CD4-positive, alpha-beta memory T cell (primary cell): Measurements from ENCODE around the gene CACNA2D4. TPM values are rescaled to one million over a fixed set of nuclear protein-coding genes. Genes with fewer than 3 reads are reported as not detected.

Source experiments
- CTCF ChIA-PET: fragments of 350-600 bp; sonication (Branson Sonifier 250); formaldehyde crosslinking; loops from one replicate; lab custom pipeline; 2021; ENCODE audit warnings: inconsistent platforms; ENCODE audit not compliant: partially characterized antibody; lab: Charles Lee
- POLR2A ChIA-PET: fragments of 350-600 bp; sonication (Branson Sonifier 250); formaldehyde crosslinking; loops from one replicate; lab custom pipeline; 2021; ENCODE audit not compliant: partially characterized antibody; lab: Charles Lee
- DNase-seq, 5 donors: peaks; one replicate each; pipeline versions ENCODE4 v3.0.0 to v3.0.0-alpha.2; 2020 to 2022; ENCODE audit warnings: mixed read lengths in 1 of 5
- H3K27ac ChIP-seq: one replicate; pipeline ENCODE4 v1.7.0; 2013; ENCODE audit warnings: low read depth, low read length
- H3K27me3 ChIP-seq: 2 replicates; pipeline ENCODE4 v1.7.0; 2013; ENCODE audit warnings: mild to moderate bottlenecking, low read length, moderate library complexity; ENCODE audit not compliant: insufficient read depth
- H3K36me3 ChIP-seq: 2 replicates; pipeline ENCODE4 v1.7.0; 2013; ENCODE audit warnings: mild to moderate bottlenecking, low read length, moderate library complexity; ENCODE audit not compliant: insufficient read depth
- H3K4me1 ChIP-seq: 2 replicates; pipeline ENCODE4 v1.7.0; 2013; ENCODE audit warnings: mild to moderate bottlenecking, low read length, moderate library complexity; ENCODE audit not compliant: insufficient read depth
- H3K4me3 ChIP-seq, 2 donors: one replicate each; pipeline ENCODE4 v1.7.0; 2013; ENCODE audit warnings: low read length in 2 of 2, mild to moderate bottlenecking in 1 of 2
- H3K9me3 ChIP-seq, 2 donors: one replicate each; pipeline ENCODE4 v1.7.0; 2013; ENCODE audit warnings: low read length in 2 of 2, control low read depth in 1 of 2; ENCODE audit not compliant: control insufficient read depth in 1 of 2
- H3K27ac Mint-ChIP-seq, 7 donors: one replicate each; pipeline ENCODE4 v1.8.0; 2020 to 2021; ENCODE audit warnings: mixed read lengths in 7 of 7, mild to moderate bottlenecking in 6 of 7, inconsistent platforms in 3 of 7, moderate library complexity in 3 of 7
- H3K27me3 Mint-ChIP-seq, 2 donors: one replicate each; pipeline ENCODE4 v1.8.0; 2020 to 2021; ENCODE audit warnings: mixed read lengths in 2 of 2
- H3K36me3 Mint-ChIP-seq, 2 donors: one replicate each; pipeline ENCODE4 v1.8.0; 2020 to 2021; ENCODE audit warnings: mixed read lengths in 2 of 2, inconsistent platforms in 1 of 2, mild to moderate bottlenecking in 1 of 2
- H3K4me1 Mint-ChIP-seq, 4 donors: one replicate each; pipeline ENCODE4 v1.8.0; 2020 to 2021; ENCODE audit warnings: mixed read lengths in 4 of 4, mild to moderate bottlenecking in 1 of 4
- H3K4me3 Mint-ChIP-seq, 8 donors: one replicate each; pipeline ENCODE4 v1.8.0; 2020 to 2021; ENCODE audit warnings: mixed read lengths in 8 of 8, mild to moderate bottlenecking in 7 of 8, moderate library complexity in 6 of 8, inconsistent platforms in 3 of 8
- H3K9me3 Mint-ChIP-seq, 8 donors: one replicate each; pipeline ENCODE4 v1.8.0; 2020 to 2021; ENCODE audit warnings: mixed read lengths in 8 of 8, mild to moderate bottlenecking in 5 of 8, inconsistent platforms in 3 of 8, moderate library complexity in 1 of 8
- intact Hi-C: fragments of 100-400 bp; cut with micrococcal nuclease; formaldehyde crosslinking; loops from one replicate; pipeline ENCODE4 v1.15.1; 2023
- polyA plus RNA-seq, 2 donors: library from polyadenylated mRNA; unstranded; fragments of 300-500 nt; fragmentation: Illumina TruSeq; gene quantifications; one replicate each; pipeline ENCODE4 v1.2.3, GENCODE V29; 2021
- total RNA-seq, 2 experiments: library from RNA; stranded (reverse); gene quantifications; one replicate each; pipeline ENCODE4 v1.2.3, GENCODE V29; 2021

Gene CACNA2D4
- total and polyA plus RNA-seq, 4 experiments from 2014 or later: 12.4 to 19.2 (median 14.6) TPM

GRCh38 chr12:1924996-1925683, 6.7 kb upstream of the CACNA2D4 start:
- no peaks in the 10 kb centered on the region for H3K36me3 Mint-ChIP-seq
- H3K4me1 Mint-ChIP-seq: peaks cover 5 to 15% (median 9%) of the 10 kb centered on the region in 4 donors
- no peak overlapping the region for H3K27ac ChIP-seq
- CTCF ChIA-PET: interaction anchor here (0.9 kb wide), 1 partner anchor 273 kb away, joined by 3 read pairs; no protein-coding TSS in a partner anchor
- H3K9me3 Mint-ChIP-seq: peaks cover 0 to 1% (median 0%) of the 10 kb centered on the region in 8 donors
- H3K27me3 Mint-ChIP-seq: peaks cover 4 to 6% of the 10 kb centered on the region in 2 donors
- H3K36me3 ChIP-seq: no peaks in the 10 kb centered on the region
- intact Hi-C loops: no loop called here
- no peaks in the 10 kb centered on the region for H3K27me3 ChIP-seq
- peak overlapping the region in 1 of 8 donors; percentile 67 for H3K4me3 Mint-ChIP-seq
- POLR2A ChIA-PET: no interaction called here
- peaks cover 6% of the 10 kb centered on the region for H3K4me1 ChIP-seq
- H3K9me3 ChIP-seq: no peaks in the 10 kb centered on the region
- H3K4me3 ChIP-seq: no peak overlapping the region
- DNase-seq: no peak
- peak overlapping the region in 3 of 7 donors; percentile 35 to 80 (median 48) for H3K27ac Mint-ChIP-seq

- ChIA-PET POLR2A (no interaction called here), CTCF (interaction anchor here (1.2 kb wide), 1 partner anchor 17 kb away, joined by 3 read pairs; no protein-coding TSS in a partner anchor)
- intact Hi-C loops: no loop called here
- no peak for DNase-seq
- Histone ChIP-seq H3K27me3 (no peaks in the 10 kb centered on the region), H3K9me3 (no peaks in the 10 kb centered on the region), H3K36me3 (no peaks in the 10 kb centered on the region), H3K4me1 (peaks cover 6% of the 10 kb centered on the region), H3K27ac (no peak overlapping the region), H3K4me3 (no peak overlapping the region)
- Mint-ChIP-seq H3K4me3 (no peak overlapping the region), H3K36me3 (no peaks in the 10 kb centered on the region), H3K27ac (no peak overlapping the region), H3K9me3 (peaks cover 0 to 1% (median 0%) of the 10 kb centered on the region in 8 donors), H3K4me1 (peaks cover 5 to 11% (median 9%) of the 10 kb centered on the region in 4 donors), H3K27me3 (peaks cover 4 to 6% of the 10 kb centered on the region in 2 donors)
These were observed 4.5 kb upstream of the CACNA2D4 start for GRCh38 chr12:1922985-1923384.

GRCh38 chr12:1922075-1922709, 3.7 kb upstream of the CACNA2D4 start:
- no peak overlapping the region for H3K4me3 ChIP-seq
- Mint-ChIP-seq H3K36me3 (no peaks in the 10 kb centered on the region), H3K4me3 (no peak overlapping the region), H3K9me3 (peaks cover 0 to 1% (median 0%) of the 10 kb centered on the region in 8 donors), H3K4me1 (peaks cover 5 to 11% (median 9%) of the 10 kb centered on the region in 4 donors), H3K27me3 (peaks cover 4 to 6% of the 10 kb centered on the region in 2 donors), H3K27ac (no peak overlapping the region)
- ChIA-PET POLR2A (no interaction called here), CTCF (interaction anchor here (0.9 to 1.0 kb wide), 2 partner anchors 17 to 18 kb away, joined by 3 to 4 read pairs; no protein-coding TSS in a partner anchor)
- peaks cover 9% of the 10 kb centered on the region for H3K4me1 ChIP-seq
- H3K36me3 ChIP-seq: no peaks in the 10 kb centered on the region
- intact Hi-C loops: no loop called here
- H3K27me3 ChIP-seq: no peaks in the 10 kb centered on the region
- no peak overlapping the region for H3K27ac ChIP-seq
- DNase-seq: no peak
- H3K9me3 ChIP-seq: no peaks in the 10 kb centered on the region

- no peak overlapping the region for H3K27ac ChIP-seq
- no peaks in the 10 kb centered on the region for H3K36me3 ChIP-seq
- peaks cover 0 to 1% (median 0%) of the 10 kb centered on the region in 8 donors for H3K9me3 Mint-ChIP-seq
- ChIA-PET POLR2A (no interaction called here), CTCF (interaction anchor here (0.9 kb wide), 1 partner anchor 19 kb away, joined by 4 read pairs; no protein-coding TSS in a partner anchor)
- no peaks in the 10 kb centered on the region for H3K27me3 ChIP-seq
- H3K4me1 ChIP-seq: peaks cover 20% of the 10 kb centered on the region
- no peak for DNase-seq
- H3K9me3 ChIP-seq: no peaks in the 10 kb centered on the region
- H3K27me3 Mint-ChIP-seq: peaks cover 2 to 6% of the 10 kb centered on the region in 2 donors
- intact Hi-C loops: no loop called here
- peak overlapping the region in 1 of 7 donors; percentile 46 for H3K27ac Mint-ChIP-seq
- no peak overlapping the region for H3K4me3 ChIP-seq
- peaks cover 10 to 18% (median 16%) of the 10 kb centered on the region in 4 donors for H3K4me1 Mint-ChIP-seq
- no peaks in the 10 kb centered on the region for H3K36me3 Mint-ChIP-seq
- no peak overlapping the region for H3K4me3 Mint-ChIP-seq
These were observed 2.5 kb upstream of the CACNA2D4 start for GRCh38 chr12:1920971-1921370.

- POLR2A ChIA-PET: no interaction called here
- Mint-ChIP-seq H3K27me3 (peaks cover 2 to 6% of the 10 kb centered on the region in 2 donors), H3K36me3 (no peaks in the 10 kb centered on the region), H3K4me3 (no peak overlapping the region), H3K27ac (no peak overlapping the region), H3K4me1 (peaks cover 15 to 23% (median 20%) of the 10 kb centered on the region in 4 donors), H3K9me3 (peaks cover 0 to 1% (median 0%) of the 10 kb centered on the region in 8 donors)
- no peaks in the 10 kb centered on the region for H3K27me3 ChIP-seq
- no peaks in the 10 kb centered on the region for H3K9me3 ChIP-seq
- no peaks in the 10 kb centered on the region for H3K36me3 ChIP-seq
- DNase-seq: no peak
- H3K27ac ChIP-seq: no peak overlapping the region
- intact Hi-C loops: no loop called here
- peaks cover 25% of the 10 kb centered on the region for H3K4me1 ChIP-seq
- H3K4me3 ChIP-seq: no peak overlapping the region
- CTCF ChIA-PET: interaction anchor here (7.6 kb wide), 1 partner anchor 20 kb away, joined by 46 read pairs; no protein-coding TSS in a partner anchor
These were observed 2.0 kb upstream of the CACNA2D4 start for GRCh38 chr12:1920436-1920835.

GRCh38 chr12:1919763-1920162, 1.3 kb upstream of the CACNA2D4 start:
- Histone ChIP-seq H3K9me3 (no peaks in the 10 kb centered on the region), H3K27me3 (no peaks in the 10 kb centered on the region), H3K4me3 (no peak overlapping the region), H3K36me3 (no peaks in the 10 kb centered on the region), H3K4me1 (peaks cover 26% of the 10 kb centered on the region), H3K27ac (no peak overlapping the region)
- Mint-ChIP-seq H3K36me3 (no peaks in the 10 kb centered on the region), H3K4me3 (no peak overlapping the region), H3K4me1 (peaks cover 16 to 26% (median 21%) of the 10 kb centered on the region in 4 donors), H3K27me3 (peaks cover 2% of the 10 kb centered on the region in 2 donors), H3K27ac (no peak overlapping the region), H3K9me3 (peaks cover 0 to under 1% (median 0%) of the 10 kb centered on the region in 8 donors)
- intact Hi-C loops: loop anchor here (5.0 kb wide), 1 partner anchor 107 kb away; no protein-coding TSS in a partner anchor
- ChIA-PET POLR2A (no interaction called here), CTCF (interaction anchor here (7.6 kb wide), 1 partner anchor 21 kb away, joined by 46 read pairs; no protein-coding TSS in a partner anchor)
- no peak for DNase-seq

GRCh38 chr12:1919284-1919683, 832 bp upstream of the CACNA2D4 start:
- no peak overlapping the region for H3K27ac ChIP-seq
- no peak overlapping the region for H3K4me3 Mint-ChIP-seq
- peaks cover 2% of the 10 kb centered on the region in 2 donors for H3K27me3 Mint-ChIP-seq
- peak overlapping the region in 1 of 7 donors; percentile 8 for H3K27ac Mint-ChIP-seq
- peaks cover 24% of the 10 kb centered on the region for H3K4me1 ChIP-seq
- DNase-seq: no peak
- H3K4me3 ChIP-seq: no peak overlapping the region
- ChIA-PET POLR2A (interaction anchor here (1.0 kb wide), 1 partner anchor 258 kb away, joined by 3 read pairs; no protein-coding TSS in a partner anchor), CTCF (interaction anchor here (7.6 kb wide), 1 partner anchor 21 kb away, joined by 46 read pairs; no protein-coding TSS in a partner anchor)
- intact Hi-C loops: loop anchor here (5.0 kb wide), 1 partner anchor 107 kb away; no protein-coding TSS in a partner anchor
- H3K27me3 ChIP-seq: no peaks in the 10 kb centered on the region
- H3K36me3 ChIP-seq: no peaks in the 10 kb centered on the region
- peaks cover 15 to 22% (median 18%) of the 10 kb centered on the region in 4 donors for H3K4me1 Mint-ChIP-seq
- no peaks in the 10 kb centered on the region for H3K36me3 Mint-ChIP-seq
- H3K9me3 Mint-ChIP-seq: no peaks in the 10 kb centered on the region
- H3K9me3 ChIP-seq: no peaks in the 10 kb centered on the region
